Kasumi-1 (cell line): ENCODE results near the gene SPTBN5.

Experiments used
- DNase-seq, 2 experiments: peaks; one replicate each; lab custom pipeline; 2025; lab: John Stamatoyannopoulos, UW

SPTBN5 gene

GRCh38 chr15:41883484-41883825, 10.4 kb downstream of the SPTBN5 start:
- no peak for DNase-seq

- DNase-seq = peak; percentile 46 to 47
Measured at GRCh38 chr15:41882689-41883483, 11.0 kb downstream of the SPTBN5 start.

GRCh38 chr15:41881920-41882688, 11.7 kb downstream of the SPTBN5 start:
- DNase-seq = no peak

GRCh38 chr15:41881550-41881919, 12.3 kb downstream of the SPTBN5 start:
- DNase-seq = no peak

- DNase-seq = no peak
Measured at GRCh38 chr15:41881086-41881485, 12.8 kb downstream of the SPTBN5 start.

- no peak for DNase-seq
Measured at GRCh38 chr15:41880156-41880877, 13.5 kb downstream of the SPTBN5 start.

GRCh38 chr15:41879321-41879845, 14.5 kb downstream of the SPTBN5 start:
- DNase-seq = no peak

GRCh38 chr15:41878355-41878699, 15.5 kb downstream of the SPTBN5 start:
- DNase-seq = no peak

GRCh38 chr15:41877631-41878354, 16.1 kb downstream of the SPTBN5 start:
- no peak for DNase-seq

GRCh38 chr15:41876689-41877088, 17.2 kb downstream of the SPTBN5 start:
- no peak for DNase-seq

- DNase-seq = no peak
Measured at GRCh38 chr15:41876007-41876406, 17.8 kb downstream of the SPTBN5 start.

- DNase-seq = no peak
Measured at GRCh38 chr15:41874736-41875135, 19.1 kb downstream of the SPTBN5 start.

GRCh38 chr15:41873711-41874110, 20.1 kb downstream of the SPTBN5 start:
- DNase-seq = no peak

- no peak for DNase-seq
Measured at GRCh38 chr15:41872166-41872747, 21.6 kb downstream of the SPTBN5 start.

- DNase-seq = no peak
Measured at GRCh38 chr15:41871175-41871905, 22.5 kb downstream of the SPTBN5 start.

GRCh38 chr15:41870689-41871081, 23.2 kb downstream of the SPTBN5 start:
- no peak for DNase-seq

- DNase-seq = no peak
Measured at GRCh38 chr15:41869770-41870688, 23.8 kb downstream of the SPTBN5 start.

GRCh38 chr15:41868321-41868720, 25.5 kb downstream of the SPTBN5 start:
- no peak for DNase-seq

- DNase-seq = no peak
Measured at GRCh38 chr15:41866872-41867579, 26.8 kb downstream of the SPTBN5 start.
